ENCODE data around the gene PON2.

Gene PON2

DNA sequence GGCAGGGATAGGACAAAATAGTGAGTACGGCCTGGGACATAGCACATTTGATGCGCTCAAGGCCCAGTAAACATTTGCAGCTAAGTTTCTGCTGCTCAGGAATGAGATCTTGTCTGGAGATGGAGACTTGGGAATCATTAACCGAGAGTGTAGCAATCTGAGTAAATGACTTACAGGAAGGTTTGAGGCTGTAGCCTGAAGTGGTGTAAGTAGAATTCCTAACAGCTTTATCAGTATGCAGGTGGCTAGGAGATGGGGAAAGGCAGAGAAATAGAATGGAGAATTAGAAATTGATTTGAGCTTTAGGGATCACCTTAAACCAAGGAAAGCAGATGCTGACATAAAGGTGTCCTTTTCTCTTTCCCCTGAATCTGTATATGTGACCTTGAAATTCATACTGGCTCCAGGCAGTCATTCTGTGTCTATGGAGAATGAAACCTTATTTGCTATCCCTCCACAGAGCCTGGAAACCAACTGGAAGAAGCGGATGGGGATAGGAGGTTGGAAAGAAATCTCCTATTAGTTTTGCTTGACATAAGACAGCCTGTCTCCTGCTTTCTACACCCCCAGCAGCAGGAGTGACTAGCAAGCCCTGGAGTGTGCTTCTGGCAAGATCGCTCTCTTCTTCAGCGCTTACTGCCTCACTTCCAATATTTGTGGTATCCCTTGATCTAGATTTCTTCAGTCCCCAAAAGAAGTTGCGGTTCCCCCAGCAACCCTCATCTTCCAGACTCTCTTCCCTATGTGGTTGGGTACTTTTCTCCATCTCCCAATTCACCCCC is 6.4 kb upstream of the PON2 start:
- DNase-seq: no peak

DNA sequence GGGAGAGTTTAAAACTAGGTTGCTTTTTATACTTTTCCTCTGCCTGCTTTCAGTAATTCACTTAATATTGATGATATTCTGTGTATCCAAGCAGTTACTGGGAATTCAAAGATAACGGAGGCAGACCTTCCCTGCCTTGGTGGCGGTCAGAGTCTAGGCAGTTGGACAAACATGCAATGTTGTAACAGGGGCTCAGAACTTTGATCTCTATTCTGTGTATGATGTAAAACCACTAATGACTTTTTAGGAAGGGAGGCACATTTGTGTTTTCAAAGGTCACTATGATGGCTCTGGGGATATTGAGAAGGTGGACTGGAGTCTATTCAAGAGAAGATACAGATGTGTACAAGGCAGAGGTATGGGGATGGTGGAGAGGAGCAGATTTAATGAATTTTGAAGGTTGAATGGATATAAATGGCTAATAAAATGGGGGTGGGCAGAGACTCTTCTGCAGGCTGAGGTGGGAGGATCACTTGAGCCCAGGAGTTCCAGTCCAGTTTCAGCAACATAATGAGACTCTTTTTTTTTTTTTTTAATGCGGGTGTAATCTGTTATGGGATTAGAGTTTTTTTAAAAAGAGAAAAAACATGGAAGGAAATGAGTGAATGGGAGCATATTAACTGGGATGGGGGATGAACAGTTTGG is 5.7 kb upstream of the PON2 start:
- DNase-seq: no peak

DNA sequence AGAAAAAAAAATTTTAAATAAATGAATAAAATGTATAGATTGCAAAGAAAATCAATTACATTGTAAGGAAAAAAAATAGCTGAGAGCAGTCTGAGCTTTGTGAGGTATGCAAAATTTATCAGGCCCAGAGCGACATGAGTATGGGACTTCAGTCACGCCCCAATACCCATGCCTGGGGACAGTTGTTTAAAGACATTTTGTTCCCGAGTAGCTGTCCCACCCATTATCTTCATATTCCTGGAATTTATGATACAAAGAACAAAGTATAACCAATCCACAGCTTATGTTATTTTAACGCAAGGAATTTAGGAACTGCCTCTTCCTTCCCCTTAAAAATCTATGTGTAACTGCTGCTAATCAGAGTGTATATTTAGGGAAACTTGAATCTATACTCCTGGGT is 1.6 kb upstream of the PON2 start:
- no peak for DNase-seq

DNA sequence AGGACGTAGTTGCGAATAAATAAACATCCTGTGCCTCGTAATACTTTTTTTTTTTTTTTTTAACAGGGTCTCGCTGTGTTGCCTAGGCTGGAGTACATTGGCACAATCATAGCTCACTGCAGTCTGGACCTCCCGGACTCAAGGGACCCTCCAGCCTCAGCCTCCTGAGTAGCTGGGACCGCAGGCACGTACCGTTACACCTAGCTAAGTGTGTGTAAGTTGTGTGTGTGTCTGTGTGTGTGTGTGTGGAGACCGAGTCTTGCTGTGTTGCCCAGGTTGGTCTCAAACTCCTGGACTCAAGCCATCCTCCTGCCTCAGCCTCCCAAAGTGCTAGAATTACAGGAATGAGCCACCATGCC is 573 bp upstream of the PON2 start:
- DNase-seq: no peak

DNA sequence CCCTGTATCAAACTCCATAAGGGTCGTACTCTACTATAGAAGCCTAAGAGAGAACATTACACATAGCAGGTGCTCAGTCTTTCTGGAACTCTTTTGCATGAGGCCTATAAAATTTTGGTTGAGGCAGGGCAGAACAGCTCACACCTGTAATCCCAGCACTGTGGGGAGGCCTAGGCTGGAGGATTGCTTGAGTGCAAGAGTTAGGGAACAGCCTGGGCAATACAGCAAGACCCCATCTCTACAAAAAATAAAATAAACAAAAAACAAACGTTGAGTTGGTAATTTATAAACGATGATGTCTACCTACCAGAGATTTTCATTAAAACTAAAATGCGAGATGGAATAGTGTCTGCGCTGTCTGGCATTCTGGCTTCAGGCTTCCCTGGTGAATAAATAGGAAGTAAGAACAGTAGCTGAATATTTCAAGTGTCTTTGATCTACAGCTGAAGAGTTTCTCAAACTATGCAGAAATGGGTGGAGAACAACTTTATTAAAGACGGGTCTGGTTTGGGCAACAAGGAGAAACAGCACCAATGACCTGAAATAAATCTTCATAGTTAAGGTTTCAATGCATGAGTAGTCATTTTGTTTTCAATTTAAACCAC is 774 bp downstream of the PON2 start:
- no peak for DNase-seq

DNA sequence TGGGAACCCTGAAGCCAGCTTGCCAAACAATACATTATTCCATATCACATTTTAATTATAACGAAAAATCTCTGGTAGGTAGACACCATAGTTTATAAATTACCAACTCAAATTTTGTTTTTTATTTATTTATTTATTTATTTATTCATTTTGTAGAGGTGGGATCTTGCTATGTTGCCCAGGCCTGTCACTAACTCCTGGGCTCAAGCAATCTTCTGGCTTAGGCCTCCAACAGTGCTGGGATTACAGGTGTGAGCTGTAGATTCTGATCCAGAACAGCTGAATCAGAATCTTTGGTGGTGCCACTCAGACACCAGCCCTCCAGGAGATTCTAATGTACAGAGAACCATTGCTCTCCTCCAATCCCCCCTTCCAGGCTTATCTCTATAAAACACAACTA is 1.7 kb downstream of the PON2 start:
- no peak for DNase-seq

DNA sequence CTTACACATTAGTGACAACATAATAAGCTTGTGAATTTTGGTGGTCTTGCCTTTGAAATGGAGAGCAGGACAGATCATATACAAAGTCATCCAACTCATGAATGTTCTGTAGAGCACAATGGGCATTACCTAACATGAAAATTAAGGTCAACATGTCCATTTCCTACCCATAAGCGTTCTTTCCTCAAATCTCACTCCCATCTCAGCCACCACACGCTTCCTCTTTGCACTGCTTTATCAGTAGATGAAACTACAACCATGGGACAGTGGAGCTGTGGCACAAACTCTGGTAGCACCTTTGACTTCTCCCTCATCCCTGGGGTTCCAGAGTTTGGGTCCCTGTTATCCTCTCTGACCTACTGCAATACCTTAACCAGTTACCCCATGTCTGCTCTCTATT is 2.2 kb downstream of the PON2 start:
- DNase-seq: no peak

DNA sequence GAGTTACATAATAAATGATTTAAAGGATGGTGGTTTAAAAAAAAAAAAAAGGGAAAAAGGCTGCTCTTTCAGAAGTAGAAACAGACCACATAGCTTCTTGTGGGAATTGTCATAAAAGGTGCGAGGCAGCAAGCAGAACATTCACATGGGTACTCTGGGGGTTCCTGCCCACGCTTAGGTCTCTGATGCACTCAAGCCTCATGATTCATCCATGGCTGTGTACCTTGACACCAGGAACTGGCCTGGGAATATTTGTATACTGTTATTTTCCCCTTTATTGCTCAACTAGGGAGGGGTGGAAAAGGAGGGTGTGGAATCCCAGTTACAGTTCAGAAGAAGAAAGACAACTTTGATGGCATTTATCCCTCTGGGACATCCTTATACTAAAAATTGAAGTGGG is 4.0 kb downstream of the PON2 start:
- DNase-seq: no peak

DNA sequence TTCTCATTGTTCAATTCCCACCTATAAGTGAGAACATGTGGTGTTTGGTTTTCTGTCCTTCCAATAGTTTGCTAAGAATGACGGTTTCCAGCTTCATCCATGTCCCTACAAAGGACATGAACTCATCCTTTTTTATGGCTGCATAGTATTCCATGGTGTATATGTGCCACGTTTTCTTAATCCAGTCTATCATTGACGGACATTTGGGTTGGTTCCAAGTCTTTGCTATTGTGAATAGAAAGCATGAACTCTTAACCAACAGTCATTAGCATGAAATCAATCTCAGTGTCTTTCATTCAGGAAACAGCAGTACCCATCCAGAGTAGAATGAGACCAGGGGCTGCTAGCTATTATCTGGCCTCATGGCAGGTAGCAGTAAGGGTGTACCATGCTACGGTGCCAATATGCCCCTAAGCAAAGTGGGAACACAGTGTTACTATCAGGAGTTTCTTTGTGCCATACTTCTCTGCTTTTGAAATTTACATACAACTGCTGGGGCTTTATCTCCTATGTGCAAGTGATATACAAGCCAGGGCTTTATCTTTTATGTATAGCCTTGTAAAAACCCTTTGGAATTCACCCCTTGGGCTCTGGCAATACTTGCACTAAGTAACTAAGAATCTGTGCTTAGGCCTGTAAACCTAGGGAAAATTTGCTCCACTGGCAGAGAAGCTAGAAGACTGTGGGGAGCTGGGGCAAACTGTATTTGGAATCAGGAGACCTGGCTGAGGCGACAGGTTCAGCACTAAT is 5.4 kb downstream of the PON2 start:
- no peak for DNase-seq

DNA sequence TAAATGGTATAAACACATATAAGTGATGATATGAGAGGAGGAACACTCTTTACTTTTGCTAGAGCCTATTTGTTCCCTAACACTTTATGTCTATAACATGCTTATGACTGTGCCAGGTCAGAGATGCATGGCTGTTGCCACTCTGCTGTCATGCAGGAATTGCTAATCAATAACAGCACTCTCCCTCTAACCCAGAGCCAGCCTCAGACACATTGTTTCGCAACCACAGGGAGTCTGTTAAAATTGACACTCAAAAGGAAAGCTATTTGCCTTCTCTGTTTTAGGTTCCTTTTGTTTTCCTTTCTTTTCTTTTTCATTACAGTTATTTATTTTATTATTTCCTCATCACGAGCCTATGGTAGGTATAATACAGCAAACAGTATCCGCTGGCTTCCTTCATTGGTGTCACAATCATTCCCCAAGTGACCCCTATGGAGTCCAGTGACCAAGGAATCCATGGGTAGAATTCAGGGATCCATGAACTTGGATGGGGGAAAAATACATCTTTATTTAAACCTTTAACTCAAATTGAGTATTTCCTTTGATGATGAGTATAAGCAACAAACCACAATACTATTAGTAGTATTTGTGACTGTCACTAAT is 6.8 kb downstream of the PON2 start:
- no peak for DNase-seq

DNA sequence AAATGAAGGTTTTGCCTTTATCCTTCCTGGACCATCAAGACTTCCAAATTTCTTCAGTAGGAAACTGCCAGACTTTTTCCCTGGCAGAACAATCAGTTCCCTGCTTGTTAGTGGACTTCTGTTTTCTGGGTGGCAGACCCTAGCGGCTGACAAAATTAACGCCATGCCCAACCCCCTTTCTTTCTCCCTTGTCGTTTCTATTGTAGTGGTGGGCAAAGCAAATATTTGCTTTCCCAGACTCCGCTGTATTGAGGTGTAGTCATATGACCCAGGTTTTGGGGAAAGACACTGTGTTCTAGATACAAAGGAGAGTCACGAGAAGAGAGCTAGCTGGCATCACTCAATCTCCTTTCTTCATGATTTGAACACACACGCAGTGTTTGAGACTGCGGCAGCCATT is 7.7 kb downstream of the PON2 start:
- DNase-seq: no peak

DNA sequence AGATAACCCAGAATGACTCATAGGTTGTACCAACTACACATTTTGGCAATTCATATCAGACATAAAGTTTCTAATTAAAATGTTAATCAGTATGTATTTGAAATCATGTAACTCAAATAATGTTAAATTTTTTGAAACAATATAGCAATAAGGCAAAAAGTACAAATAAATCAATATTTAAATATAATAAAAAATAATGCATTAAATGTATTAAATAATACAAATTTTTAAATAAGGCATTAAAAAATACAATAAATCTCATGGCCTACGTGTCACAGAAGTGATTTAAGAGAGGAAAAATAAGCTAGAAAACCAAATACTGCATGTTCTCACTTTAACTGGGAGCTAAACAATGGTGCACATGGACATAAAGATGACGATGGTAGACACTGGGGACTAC is 9.1 kb downstream of the PON2 start:
- DNase-seq: no peak

DNA sequence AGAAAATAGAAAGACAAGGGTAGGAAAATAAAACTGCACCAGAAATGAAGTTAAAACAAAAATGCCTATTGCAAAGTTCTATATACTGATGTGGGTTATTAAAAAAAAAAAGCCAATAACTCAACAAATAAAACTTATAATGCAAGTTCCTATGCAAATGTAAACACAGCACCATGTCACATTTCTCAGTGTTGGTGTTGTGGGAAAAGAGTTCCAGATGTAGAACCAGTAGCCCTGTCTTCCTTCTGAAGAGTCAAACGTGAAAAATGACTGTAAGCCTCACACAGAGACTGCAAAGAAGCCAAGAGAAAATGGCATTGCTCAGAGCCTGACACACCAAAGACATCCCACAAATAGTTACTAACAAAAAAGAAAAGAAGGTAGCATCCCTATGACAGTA is 10.1 kb downstream of the PON2 start:
- DNase-seq: no peak

DNA sequence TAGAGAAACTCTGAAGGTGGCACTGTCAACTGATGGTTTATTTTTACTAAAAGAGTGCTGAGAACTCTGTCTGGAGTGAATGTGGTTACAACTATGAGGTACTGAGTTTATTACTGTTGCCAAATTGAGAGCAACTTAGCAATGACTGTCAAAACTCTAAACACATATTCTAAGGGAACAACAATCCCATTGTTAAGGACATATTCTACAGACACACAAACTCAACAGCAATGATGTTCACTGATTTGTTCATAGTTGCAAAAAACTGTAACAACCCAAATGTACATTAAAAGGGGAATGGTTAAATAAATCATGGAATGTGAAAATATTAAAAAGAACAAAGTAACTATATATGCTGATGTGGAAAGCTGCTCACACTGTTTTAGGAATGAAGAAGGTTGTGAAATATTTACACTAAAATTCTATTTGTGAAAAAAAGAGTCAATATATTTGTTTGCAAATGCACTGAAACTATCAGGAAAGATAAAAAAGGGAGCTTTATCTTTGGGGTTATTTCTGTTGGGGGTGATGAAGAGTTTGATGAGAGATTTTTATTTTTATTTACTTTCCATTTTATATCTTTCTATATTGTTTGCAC is 12.9 kb downstream of the PON2 start:
- no peak for DNase-seq

DNA sequence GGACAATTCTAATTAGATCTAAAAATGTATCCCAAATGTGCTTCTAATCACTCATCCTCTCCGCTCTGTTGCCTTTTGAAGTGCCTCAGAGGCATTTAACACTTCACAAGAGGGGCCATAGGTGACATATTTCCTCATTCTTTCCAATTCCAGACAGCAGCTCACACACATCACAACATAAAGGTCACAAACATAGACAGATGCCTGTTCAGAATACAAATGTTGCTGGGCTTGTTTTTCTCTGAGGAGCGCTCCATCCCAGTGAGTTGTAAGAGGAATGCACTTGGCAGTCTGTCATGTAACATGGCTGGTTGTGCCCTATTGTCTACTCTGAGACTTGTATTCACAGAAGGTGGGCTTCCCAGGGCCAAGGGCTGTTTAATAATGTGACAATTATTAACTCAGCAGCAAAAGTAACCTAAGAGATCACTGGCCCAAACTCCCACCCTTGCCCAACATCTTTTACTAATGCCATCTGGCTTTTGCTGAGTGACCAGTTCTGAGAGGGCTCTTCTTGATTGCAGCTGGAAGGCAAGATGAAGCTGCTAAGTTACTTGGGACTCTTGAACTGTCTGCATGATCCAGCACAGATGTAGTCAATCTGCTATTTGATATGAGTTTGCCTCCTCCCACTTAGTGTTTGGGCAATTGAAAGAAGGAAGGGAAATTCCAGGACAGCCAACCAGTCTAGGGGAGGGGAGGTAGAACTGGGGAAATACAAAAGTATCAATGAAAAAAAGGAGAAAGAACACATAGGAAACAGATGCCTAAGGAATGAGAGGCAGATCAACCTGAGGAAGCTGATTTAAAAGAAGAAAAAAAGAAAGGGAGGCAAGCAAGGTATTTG is 13.6 kb downstream of the PON2 start:
- DNase-seq: no peak

DNA sequence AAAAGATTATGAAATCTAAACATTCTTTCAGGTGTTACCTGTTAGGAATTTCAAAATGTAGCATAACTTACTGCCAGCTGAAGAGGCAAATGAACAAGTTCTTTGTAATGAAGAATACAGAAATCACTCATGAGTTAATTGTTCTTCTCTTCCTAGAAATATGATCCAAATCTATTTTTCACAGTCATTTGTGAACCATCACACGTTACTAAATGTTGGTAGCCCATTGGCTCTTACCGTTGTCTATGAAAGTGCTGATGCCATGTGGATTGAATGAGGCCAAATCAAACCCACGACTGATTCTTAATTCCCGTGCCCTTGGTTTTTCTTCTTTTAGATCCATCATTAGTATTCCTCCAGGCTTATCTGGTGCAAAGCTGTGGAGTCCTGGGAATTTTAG is 22.8 kb downstream of the PON2 start:
- no peak for DNase-seq

DNA sequence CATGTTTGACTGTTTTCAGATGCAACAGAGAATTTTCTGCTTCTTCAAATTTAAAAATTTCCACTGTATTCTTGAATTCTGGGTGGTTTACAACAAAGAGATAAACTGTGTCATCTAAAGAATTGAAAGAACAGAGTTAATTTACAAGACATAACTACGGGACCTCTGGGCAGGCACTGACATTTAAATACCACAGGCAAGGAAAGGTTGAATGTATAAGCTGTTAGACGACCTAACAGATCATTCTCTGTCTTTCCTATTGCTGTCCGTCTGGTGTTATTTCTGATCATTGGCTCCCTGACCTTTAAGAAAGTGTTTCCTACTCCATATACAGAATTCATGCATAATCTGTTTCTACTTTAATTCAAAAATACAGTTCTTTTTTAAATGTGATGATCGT is 23.2 kb downstream of the PON2 start:
- no peak for DNase-seq

DNA sequence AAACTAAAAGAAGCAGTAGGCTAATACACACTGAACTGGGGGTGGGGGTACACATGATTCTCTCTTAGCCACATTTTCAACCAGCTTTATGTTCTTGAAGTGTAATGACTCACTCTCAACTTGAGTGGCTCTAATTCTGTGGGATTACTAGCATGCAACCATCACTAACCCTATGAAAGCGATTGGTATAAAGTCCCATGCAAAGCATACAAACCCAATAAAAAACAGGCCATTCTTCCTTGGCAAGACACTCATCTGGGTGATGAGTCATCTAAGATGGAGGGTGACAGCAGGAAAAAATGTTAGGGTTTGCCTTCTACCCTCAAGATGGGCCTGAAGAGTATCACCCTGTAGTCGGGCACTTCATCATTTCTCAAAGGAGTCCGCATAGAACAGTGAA is 23.8 kb downstream of the PON2 start:
- no peak for DNase-seq

DNA sequence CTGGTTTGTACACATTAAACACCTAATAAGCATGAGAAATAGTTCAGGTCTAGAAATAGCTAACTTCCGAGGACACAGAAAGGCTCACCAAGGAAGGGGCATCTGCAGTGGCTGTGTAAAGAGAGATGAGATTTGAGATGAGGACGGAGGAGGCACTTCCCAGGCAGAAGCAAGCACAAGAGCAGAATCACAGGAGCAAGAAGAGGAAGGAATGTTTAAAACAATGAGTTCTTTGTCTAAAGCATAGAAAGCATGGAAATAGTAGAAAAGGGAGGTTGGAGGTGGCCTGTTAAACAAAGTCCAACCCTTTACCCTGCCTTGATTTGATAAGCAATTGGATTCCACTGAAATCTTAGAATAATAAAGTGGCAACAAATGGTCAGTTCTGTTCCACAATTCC is 27.1 kb downstream of the PON2 start:
- DNase-seq: no peak

DNA sequence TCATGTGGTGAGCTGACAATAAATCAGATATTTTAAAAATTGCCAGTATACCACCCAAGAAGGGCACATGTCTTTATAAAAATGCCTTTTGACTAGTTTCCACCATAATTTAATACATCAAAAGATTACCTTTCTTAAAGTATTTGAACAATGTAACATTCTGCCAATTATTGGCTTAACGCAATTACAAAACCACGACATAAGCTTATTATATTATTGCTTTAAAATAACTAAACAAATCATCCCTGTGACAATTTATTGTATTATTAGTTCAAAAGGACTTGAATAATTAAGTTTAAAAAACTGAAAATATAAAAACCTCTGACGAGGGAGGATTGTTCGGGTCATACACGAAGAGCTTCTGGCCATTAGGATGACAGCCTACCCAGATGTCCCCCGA is 29.0 kb downstream of the PON2 start:
- no peak for DNase-seq

DNA sequence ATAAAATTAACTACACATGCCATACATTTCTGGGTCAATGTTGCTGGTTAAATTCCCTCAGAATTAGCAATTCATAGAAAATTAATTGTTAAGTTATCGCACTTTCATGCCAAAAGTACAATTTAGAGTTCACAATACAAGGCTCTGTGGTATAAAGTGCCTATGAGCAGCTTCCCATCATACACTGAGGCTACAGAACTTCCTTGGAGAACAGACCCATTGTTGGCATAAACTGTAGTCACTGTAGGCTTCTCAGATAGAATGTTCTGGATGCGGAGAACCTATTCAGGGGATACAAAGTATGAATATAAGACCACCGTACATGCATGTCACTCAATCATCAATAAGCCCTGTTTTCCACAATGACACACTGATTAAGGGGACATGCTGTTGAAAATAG is 29.6 kb downstream of the PON2 start:
- no peak for DNase-seq

DNA sequence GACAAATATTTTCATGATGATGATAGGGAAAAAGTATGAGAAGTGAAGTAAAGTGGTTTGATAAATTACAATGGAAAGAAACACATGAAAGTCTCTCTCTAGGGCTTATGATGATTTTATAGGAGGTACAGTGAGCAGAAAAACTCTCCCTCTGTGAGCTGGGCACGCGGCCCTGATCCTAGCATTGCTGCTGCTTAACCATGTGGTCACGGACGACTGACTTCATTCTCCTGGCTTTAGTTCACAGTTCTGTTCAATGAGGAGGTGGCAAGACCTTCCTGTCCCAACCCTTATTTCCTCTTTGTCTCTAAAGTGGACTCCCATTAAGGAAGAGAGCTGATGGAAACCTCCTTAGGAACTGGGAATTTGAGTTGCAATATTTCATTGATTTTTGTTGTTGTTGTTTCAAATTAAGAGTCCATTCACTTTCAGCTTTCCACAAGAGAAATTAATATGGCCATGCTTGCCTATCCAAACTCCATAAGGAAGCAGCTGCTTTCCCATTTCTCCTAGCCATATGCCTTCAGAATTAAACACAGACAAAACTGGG is 30.4 kb downstream of the PON2 start:
- no peak for DNase-seq
